ENCODE results near the gene HTR3E.
"Not testable (repeated sequence)": the region's sequence is repeated elsewhere in the genome, so short reads cannot be mapped to it uniquely, and the experiment has no call there.

HTR3E gene

DNA sequence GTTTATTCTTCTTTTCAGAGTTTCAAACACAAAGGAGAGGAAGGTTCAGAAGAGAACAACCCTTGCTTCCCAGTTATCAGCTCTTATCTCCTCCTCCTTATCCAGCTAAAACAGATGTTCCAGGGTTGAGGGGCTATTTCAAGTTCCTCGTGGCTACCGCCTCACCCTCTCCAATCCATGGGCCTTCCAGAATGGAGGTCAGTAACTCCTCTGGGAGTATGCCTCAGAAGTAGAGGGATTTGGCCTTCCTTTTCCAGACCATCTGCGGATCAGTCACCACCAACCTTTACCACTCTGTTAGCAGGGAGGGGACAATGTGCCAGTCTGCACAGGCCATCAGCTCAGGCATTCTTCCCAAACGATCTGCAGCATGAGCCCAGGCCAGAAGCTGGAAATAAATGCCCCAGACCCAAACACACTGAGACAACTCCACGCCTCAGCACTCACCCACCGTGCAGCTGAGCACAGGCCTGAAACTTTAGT is 29.2 kb upstream of the HTR3E start:
- TF ChIP-seq, protein P1, sequence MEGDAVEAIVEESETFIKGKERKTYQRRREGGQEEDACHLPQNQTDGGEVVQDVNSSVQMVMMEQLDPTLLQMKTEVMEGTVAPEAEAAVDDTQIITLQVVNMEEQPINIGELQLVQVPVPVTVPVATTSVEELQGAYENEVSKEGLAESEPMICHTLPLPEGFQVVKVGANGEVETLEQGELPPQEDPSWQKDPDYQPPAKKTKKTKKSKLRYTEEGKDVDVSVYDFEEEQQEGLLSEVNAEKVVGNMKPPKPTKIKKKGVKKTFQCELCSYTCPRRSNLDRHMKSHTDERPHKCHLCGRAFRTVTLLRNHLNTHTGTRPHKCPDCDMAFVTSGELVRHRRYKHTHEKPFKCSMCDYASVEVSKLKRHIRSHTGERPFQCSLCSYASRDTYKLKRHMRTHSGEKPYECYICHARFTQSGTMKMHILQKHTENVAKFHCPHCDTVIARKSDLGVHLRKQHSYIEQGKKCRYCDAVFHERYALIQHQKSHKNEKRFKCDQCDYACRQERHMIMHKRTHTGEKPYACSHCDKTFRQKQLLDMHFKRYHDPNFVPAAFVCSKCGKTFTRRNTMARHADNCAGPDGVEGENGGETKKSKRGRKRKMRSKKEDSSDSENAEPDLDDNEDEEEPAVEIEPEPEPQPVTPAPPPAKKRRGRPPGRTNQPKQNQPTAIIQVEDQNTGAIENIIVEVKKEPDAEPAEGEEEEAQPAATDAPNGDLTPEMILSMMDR (IDR thresholded peaks at IDR 0.05) = no peak
- DNase-seq (ENCODE audit: low spot score) = no peak
- no peak overlapping the region for H3K27ac ChIP-seq
- no peak overlapping the region for H3K4me3 ChIP-seq

DNA sequence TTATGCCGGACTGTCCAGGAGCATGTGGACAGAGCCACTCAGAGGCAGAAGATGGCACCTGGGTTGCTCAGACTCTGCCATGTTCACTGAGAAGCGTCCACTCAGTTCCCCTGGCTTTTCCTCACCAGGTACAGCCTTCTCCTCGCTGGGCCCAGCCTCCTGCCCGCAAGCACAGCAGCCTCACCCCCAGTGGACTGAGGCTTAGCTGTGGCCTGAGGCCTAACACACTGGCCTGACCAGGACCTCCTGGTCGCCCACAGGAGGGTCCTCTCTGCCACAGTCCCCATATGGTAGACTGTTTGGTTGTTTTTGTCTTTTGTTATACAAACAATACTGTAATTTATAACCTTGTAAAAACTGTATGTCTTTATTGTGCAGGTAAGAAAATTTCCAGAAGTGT is 28.5 kb upstream of the HTR3E start:
- TF ChIP-seq, protein P1 (IDR thresholded peaks at IDR 0.05) = no peak
- Histone ChIP-seq H3K4me3 (no peak overlapping the region), H3K27ac (no peak overlapping the region)
- DNase-seq (ENCODE audit: low spot score) = no peak

DNA sequence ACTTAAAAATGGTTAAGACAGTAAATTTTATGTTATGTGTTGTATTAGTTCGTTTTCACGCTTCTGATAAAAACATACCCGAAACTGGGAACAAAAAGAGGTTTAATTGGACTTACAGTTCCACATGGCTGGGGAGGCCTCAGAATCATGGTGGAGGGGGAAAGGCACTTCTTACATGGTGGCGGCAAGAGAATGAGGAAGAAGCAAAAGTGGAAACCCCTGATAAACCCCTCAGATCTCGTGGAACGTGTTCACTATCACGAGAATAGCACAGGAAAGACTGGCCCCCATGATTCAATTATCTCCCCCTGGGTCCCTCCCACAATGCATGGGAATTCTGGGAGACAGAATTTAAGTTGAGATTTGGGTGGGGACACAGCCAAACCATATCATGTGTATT is 25.7 kb upstream of the HTR3E start:
- not testable (repeated sequence) for H3K27ac ChIP-seq; H3K4me3 ChIP-seq; DNase-seq (ENCODE audit: low spot score)

DNA sequence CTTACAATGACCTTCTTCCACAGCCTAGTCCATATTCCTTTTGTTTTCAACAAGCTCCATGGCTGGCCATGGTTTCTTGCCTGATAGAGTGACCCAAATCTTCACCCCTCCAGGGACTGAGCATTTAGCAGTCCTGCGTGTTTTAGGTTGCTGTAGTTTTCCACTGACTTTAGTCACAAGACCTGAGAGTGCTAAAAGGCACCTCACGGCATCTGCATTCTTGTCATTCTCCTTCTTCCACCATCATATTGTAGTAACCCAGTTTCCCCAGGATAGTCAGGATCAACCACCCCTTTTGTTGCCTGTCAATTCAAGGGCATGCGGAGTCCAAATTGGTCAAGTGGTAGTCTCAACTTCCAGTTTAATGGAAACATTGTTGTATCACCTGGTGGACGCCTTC is 23.2 kb upstream of the HTR3E start:
- TF ChIP-seq, protein P1 (IDR thresholded peaks at IDR 0.05) = no peak
- DNase-seq (ENCODE audit: low spot score) = no peak
- Histone ChIP-seq H3K27ac (no peak overlapping the region), H3K4me3 (no peak overlapping the region)

DNA sequence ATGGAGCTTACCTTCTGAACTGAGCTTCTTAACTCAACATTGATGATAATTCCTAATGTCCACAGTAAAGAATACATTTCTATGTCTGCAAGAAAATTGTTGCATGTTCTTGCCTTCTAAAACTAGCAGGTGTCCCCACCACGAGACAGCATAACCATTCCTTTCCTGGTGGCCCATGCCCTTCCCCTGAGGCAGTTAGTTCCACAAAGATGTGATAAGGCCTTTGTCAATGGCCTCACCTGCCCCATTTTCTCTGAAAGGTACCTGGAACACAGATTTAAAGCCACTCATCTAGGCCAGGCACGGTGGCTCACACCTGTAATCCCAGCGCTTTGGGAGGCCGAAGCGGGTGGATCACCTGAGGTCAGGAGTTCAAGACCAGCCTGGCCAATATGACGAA is 21.0 kb upstream of the HTR3E start:
- DNase-seq (ENCODE audit: low spot score) = no peak
- H3K27ac ChIP-seq = no peak overlapping the region
- TF ChIP-seq, protein P1 (IDR thresholded peaks at IDR 0.05) = no peak
- no peak overlapping the region for H3K4me3 ChIP-seq

DNA sequence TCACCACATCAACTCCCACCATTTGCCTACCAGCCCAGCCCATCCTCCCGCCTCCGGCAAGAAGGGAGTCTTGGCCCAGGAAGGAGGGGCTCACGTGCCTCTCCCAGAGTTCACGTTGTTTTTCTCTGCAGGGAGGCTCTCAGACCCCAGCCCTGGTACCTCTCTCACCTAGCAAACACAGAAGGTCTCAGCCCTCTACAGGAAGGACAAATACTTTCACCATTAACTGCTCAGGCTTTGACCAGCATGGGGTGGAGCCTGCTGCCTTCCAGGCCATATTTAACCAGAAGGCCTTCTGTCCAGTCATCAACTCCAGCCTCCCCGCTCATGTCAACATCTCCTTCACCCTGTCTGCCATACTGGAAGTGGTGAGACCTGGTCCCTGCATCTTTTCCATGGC is 19.0 kb upstream of the HTR3E start:
- Histone ChIP-seq H3K4me3 (no peak overlapping the region), H3K27ac (no peak overlapping the region)
- TF ChIP-seq, protein P1 (IDR thresholded peaks at IDR 0.05) = no peak
- no peak for DNase-seq (ENCODE audit: low spot score)

DNA sequence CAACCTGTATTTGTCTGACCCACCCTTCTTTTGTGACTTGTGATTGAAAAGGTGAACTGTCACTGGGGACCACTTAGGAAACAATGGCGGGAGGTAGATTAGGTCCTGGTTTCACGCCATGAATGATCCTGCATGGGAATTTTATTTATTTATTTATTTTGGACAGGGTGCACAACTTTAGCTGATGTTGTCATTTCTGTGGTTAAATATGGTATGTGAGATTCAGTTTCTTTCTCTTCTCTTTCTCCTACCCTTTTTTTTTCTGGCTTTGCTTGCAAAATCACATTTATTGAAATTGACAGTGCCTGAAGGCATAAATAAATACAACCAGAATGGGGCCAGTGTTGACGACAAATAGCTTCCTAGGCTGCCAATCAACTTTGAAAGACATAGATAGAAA is 18.0 kb upstream of the HTR3E start:
- TF ChIP-seq, protein P1 (IDR thresholded peaks at IDR 0.05) = no peak
- no peak overlapping the region for H3K27ac ChIP-seq
- no peak for DNase-seq (ENCODE audit: low spot score)
- H3K4me3 ChIP-seq = no peak overlapping the region

Data from coronary artery (tissue), 2 donors.